ENCODE data around the gene RCBTB2. TPM values are rescaled to one million over a fixed set of nuclear protein-coding genes. Genes with fewer than 3 reads are reported as not detected.

RCBTB2 gene
- total RNA-seq, 1 experiment from 2014 or later, result 11.7 TPM

GRCh38 chr13:48449656-48450055 lies 83.2 kb downstream of the RCBTB2 start:
- H3K4me2 ChIP-seq (ENCODE audit: insufficient read depth, insufficient read length, low read length), result no peak overlapping the region
- H4K20me1 ChIP-seq (ENCODE audit: control insufficient read depth, insufficient read depth, insufficient read length), result no peaks in the 10 kb centered on the region
- no peak for DNase-seq

More at GRCh38 chr13:48449656-48450055, 83.2 kb downstream of the RCBTB2 start:
- no peak overlapping the region for H3K27ac Mint-ChIP-seq
- H3K9me3 Mint-ChIP-seq, result peaks cover 0 to 3% of the 10 kb centered on the region in 2 experiments; a peak in 2 of 5 replicates
- Histone ChIP-seq H2BK120ac (ENCODE audit: low read depth, low read length, poor library complexity, severe bottlenecking) (no peak overlapping the region), H3K79me2 (ENCODE audit: insufficient read depth, low read length) (no peaks in the 10 kb centered on the region), H3K18ac (ENCODE audit: insufficient read length, low read depth, low read length) (no peak overlapping the region), H3K27ac (ENCODE audit: insufficient read length, low read depth, low read length) (no peak overlapping the region), H3T11ph (ENCODE audit: low read length) (no peak overlapping the region), H3K4me1 (ENCODE audit: insufficient read depth, low read length) (no peaks in the 10 kb centered on the region), H4K5ac (ENCODE audit: insufficient read length, low read depth, low read length) (no peak overlapping the region), H3K4ac (ENCODE audit: low read depth, low read length) (no peak overlapping the region), H2AK5ac (ENCODE audit: insufficient read length, low read length) (no peak overlapping the region), H3K14ac (ENCODE audit: insufficient read depth, low read length) (no peak overlapping the region), H2BK5ac (ENCODE audit: insufficient read length, low read length) (no peak overlapping the region), H4K91ac (ENCODE audit: insufficient read length, low read depth, low read length) (no peak overlapping the region), H3K9me3 (ENCODE audit: control insufficient read depth, low read depth, low read length) (no peaks in the 10 kb centered on the region), H2BK15ac (ENCODE audit: low read depth, low read length) (no peak overlapping the region), H3K27me3 (ENCODE audit: insufficient read depth, low read length) (no peaks in the 10 kb centered on the region; the same call in 1 of the 2 replicates), H3K79me1 (ENCODE audit: insufficient read depth, low read depth, low read length, poor library complexity, severe bottlenecking) (no peaks in the 10 kb centered on the region), H2BK20ac (ENCODE audit: low read depth, low read length, poor library complexity, severe bottlenecking) (no peak overlapping the region), H3K23ac (ENCODE audit: insufficient read length, low read depth, low read length) (no peak overlapping the region), H3K56ac (ENCODE audit: insufficient read length, low read depth, low read length) (no peak overlapping the region), H3K23me2 (ENCODE audit: insufficient read length, low read depth, low read length, poor library complexity, severe bottlenecking) (no peaks in the 10 kb centered on the region), H2AFZ (ENCODE audit: low read length) (no peak overlapping the region), H3K9ac (ENCODE audit: extremely low read depth, insufficient read length, low read length) (no peak overlapping the region), H4K8ac (replicated peaks; ENCODE audit: insufficient read length, low read depth, low read length) (no peak overlapping the region), H2BK12ac (ENCODE audit: insufficient read length, low read depth, low read length) (no peak overlapping the region)
- TF ChIP-seq CTCF (conservative IDR thresholded peaks at IDR 0.05), result no peak
- peaks cover 0 to 8% (median 3%) of the 10 kb centered on the region in 3 experiments; a peak in 4 of 7 replicates for H3K36me3 Mint-ChIP-seq (ENCODE audit: insufficient read depth in 1 of 3, low read depth in 3 of 3)
- H3K4me1 Mint-ChIP-seq, result peaks cover 6% of the 10 kb centered on the region in 2 experiments
- no peak overlapping the region for H3K4me3 Mint-ChIP-seq
- WGBS (ENCODE audit: extremely low coverage, insufficient read length, low lambda C conversion rate), result 100% methylated on average over 1 of the region's 2 CpGs
- H3K27me3 Mint-ChIP-seq (ENCODE audit: low read depth), result no peaks in the 10 kb centered on the region; the same call in 1 of the 2 replicates

Data from H9 (cell line).